Activated CD8-positive, alpha-beta memory T cell treated with anti-CD3 and anti-CD28 coated beads, Interleukin-2, amount 50 U/mL, for 4 hours (primary cell): ENCODE data around the gene PPM1E.
A peak's percentile ranks its signal among the peaks of the same experiment; 100 is the strongest.
"Not testable (repeated sequence)": the region's sequence is repeated elsewhere in the genome, so short reads cannot be mapped to it uniquely, and the experiment has no call there.

ENCODE experiments used
- DNase-seq: peaks from one replicate; pipeline ENCODE4 v3.0.0-alpha.2; 2020

Gene PPM1E

DNA sequence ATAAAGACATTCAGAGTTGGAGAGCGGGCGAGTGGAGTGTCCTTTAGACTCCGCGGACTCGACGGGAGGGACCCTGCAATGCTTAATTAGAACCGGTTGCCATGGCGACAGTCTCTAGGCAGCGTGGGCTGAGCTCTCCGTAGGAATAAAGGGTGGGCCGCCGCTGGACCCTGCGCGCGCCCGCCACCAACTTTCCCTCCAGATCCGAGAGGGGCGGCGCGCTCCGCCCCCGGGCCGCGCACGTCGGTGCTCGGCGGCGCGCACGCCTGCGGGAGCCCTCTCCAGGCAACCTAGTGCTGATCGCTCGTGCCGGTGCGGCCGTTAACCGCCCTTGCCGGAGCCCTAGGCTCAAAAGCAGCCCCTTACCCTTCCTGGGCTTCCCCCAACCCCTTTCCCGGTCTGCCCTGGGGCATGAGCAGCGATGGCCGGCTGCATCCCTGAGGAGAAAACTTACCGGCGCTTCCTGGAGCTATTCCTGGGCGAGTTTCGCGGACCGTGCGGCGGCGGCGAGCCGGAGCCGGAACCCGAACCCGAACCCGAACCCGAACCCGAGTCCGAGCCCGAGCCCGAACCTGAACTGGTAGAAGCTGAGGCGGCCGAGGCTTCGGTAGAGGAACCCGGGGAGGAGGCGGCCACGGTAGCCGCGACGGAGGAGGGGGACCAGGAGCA, at the start of gene PPM1E:
Gene PPM1E, plus strand, starts transcription at position 278 of the 669 bp plus-strand sequence.
- DNase-seq: peak; percentile 47

DNA sequence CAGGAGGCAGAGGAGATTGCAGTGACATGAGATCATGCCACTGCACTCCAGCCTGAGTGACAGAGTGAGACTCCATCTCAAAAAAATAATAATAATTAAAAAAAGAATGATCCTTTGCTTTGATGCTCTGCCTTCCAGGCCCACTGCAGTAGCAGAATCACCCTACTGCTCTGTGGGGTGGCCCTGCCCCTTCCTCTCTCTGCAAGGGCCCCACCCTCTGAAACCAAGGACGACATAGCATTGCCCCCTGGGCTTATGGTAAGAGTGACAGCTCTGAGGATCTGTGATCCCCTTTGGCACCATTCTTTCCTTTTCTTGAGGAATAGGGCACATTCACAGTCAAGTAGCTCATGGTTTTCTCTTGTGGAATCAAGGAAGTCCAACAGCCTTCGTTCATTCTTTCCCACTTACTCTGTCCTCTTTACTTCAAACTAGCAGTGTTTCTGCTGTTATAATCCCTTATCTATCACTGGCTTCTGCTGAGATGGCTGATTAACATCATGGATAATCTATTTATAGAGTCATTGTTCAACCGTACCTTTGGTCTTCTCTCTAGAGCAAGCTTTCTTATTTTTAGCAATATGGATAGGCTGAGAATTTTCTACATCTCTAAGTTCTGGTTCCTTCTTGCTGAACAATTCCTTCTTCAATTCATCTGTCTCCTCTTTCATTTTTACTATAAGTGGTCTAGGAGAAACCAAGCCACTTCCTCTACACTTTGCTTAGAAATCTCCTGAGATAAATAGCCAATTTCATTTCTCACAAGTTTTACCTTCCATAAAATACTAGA, 49.1 kb upstream of the PPM1E start:
- no peak for DNase-seq

DNA sequence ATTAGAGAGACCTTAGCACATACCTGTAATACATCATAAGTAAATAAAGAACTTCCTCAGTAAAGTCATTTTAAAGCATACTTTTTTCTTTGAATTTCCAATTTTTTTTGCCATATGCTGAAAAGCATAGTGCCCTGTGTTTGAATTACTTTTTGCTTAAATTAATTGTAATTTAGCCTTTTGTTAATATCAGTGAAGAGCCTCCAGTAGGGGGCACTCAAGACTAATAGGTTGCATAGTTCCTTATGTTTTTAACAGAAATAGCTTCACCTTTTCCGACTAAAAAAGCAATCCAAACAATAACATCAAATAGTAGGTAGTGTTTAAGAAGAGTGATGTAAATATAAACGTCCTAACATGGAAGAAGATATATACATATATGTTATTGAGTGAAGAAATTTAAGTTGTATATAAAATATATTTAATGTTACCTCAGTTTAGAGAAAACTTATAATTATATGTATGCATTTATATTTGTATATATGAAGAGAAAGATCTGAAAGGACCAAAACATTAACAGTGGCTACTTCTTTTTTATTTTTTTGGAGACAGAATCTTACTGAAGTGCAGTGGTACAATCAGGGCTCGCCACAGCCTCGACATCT, 44.6 kb upstream of the PPM1E start:
- peak; percentile 38 for DNase-seq

DNA sequence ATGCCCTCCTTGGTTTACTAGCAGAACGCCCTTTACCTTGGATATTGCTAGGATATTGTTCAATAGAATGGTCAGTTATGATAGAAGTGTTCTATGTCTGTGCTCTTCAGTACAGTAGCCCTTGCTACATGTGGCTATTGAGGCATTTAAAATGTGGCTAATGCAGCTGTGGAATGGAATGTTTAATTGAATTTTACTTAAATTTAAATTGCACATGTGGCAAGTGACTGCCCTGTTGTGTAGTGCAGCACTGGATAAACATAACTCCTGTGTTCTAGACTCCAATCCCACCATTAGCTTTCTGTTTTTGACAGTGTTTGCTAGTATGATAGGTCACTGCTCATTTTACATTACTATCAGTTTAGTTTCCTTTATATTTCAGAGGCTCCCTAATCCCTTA, 33.4 kb upstream of the PPM1E start:
- no peak for DNase-seq

DNA sequence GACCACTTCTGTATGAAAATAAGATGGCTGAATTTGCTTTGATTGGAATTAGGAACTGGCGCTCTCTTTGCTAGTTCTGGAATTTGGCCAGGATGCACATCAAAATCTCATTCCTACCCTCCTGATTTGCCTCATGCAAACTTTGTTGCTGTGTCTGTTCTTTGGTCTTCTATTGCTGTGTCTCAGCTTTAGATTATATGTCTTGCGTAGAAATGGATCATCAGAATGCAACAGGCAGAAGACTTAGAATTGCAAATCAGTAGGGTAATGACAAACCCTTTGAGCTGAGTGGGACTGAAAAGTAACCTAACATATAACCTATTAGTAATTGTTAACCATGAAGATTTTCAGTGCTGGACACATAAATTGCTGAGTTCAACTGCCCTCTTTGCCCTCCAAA, 33.0 kb upstream of the PPM1E start:
- DNase-seq: no peak

DNA sequence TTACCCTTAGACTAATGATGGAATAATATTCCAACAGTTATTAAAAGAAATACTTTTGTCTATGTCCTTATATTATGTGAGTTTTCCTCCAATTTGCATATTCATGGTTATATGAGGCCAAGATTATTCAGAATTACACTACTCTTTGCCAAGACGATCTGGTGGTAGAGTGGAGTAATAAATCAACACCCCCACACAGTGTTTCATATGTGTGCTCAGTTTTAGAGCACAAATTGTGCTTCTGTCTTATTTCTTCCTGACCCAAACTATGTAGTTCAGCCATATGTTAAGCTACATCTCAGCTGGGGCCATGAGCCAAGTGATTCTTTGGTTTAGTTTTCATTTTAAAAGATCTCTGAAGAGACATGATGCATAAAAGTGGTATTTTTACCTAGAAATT, 26.9 kb upstream of the PPM1E start:
- DNase-seq: no peak

DNA sequence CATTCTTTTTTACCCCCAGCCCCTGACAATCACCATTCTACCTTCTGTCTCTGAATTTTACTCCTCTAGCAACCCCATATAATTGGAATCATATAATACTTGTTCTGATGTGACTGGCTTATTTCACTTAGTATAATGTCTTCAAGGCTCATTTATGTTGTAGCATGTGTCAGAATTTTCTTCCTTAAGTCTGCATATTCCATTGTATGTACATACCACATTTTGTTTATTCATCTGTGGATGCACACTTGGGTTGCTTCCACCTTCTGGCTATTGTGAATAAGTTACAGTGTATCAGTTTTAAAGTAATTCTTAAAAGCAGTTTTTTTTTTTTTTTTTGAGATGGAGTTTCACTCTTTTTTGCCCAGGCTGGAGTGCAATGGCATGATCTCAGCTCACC, 24.7 kb upstream of the PPM1E start:
- no peak for DNase-seq

DNA sequence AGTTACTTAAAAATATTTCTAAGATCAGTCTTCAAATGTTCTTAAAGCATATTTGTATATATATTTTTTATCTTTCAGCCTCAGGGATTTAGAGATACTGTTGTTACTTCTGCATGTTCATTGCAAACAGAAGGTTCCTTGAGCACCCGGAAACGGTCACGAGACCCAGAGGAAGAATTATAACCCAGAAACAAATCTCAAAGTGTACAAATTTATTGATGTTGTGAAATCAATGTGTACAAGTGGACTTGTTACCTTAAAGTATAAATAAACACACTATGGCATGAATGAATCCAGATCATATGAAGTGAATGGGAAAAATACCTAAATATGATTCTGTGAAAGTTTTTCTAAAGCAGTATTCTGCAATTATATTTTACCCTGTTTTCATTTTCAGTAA, 21.6 kb upstream of the PPM1E start:
- DNase-seq: no peak

DNA sequence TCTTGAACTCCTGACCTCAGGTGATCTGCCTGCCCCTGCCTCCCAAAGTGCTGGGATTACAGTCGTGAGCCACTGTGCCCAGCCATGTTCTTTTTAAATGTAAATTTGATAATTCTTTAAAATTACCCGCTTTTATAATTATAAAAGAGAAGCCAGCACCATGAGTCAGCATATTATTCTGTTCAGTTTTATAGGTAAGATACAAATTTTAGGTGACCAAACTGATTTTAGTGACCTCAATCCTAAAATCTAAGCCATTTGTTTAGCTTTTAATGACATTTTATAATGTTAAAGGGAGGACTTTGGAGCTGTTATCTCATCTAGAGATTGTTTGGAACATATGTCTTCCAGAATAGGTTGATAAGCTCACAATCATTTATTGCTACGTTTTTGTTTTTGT, 20.8 kb upstream of the PPM1E start:
- DNase-seq: no peak

DNA sequence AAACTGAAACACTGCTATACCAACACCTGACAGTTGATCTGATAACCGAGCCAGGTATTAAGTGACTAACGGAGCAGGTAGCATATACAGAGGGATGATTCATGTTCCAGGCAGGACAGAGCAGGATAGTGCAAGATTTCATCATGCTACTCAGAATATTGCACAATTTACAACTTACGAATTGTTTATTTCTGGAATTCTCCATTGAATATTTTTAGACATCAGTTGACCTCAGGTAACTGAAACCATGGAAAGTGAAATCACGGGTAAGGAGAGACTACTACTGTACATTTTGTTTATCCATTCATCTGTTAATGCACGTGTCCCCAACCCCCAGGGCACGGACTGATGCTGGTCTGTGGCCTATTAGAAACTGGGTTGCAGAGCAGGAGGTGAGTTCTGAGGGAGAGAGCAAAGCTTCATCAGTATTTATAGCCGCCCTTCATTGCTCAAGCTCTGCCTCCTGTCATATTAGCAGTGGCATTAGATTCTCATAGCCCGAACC, 14.5 kb upstream of the PPM1E start:
- DNase-seq: no peak

DNA sequence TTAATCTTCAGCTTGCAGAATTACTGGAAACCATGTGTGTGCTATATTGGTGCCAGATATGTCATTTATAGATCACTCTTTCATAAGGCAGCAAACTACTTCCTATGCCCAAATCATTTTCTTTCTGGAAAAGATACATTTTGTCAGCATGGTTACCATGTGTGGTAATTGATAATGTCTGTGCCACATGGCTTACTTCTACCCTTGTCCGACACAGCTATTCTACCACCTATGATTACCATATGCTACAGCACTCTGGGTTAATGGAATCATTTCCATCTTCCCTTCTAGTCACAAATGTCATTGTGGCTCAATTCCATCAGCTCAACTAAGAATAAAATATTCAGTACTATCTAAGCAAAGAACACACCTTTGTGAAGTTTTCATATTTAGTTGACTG, 8.0 kb upstream of the PPM1E start:
- DNase-seq: no peak

DNA sequence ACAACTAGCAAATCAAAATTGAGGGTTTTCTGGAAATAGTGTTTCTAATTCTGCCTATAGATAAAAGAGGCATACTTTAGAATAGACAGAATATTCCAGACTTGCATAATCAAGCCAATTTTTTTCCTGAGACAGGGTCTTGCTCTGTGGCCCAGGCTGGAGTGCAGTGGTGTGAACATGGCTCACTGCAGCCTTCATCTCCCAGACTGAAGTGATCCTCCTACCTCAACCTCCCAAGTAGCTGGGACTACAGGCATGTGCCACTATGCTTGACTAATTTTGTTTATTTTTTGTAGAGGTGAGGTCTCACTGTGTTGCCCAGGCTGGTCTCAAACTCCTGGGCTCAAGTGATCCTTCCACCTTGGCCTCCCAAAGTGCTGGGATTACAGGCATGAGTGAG, 6.0 kb upstream of the PPM1E start:
- DNase-seq: not testable (repeated sequence)

DNA sequence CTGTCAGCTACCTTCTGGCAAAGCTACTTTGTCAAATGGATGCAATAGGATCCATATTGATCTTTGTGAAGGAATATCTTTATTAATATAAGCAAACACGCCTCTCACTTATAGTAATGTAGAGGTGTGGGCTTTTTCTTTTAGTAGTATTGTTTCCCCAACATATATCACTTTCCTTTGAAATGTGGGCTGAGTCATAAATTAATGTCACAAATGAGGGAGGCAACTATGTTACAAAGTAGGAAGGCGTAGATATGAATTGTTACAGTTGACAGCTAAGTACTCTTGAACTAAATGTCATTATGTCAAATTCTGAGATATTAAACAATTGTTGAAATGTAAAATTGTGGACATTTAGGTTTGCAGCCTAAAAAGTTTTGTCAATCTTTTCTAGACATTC, 2.6 kb upstream of the PPM1E start:
- no peak for DNase-seq

DNA sequence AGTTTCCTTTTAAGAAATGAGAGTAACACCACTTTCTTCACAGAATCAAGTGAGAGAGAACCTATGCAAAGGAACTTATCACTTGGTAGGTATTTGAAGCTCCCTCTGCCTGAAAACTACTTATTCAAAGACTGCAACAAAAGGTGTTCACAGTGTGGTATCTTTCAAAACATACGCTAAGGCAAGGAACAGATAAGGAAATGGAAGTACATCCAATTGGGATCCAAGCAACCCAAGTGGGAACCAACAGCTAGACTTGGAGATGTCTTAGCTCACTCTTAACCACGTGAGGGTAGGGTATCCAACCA, 431 bp upstream of the PPM1E start:
- no peak for DNase-seq

DNA sequence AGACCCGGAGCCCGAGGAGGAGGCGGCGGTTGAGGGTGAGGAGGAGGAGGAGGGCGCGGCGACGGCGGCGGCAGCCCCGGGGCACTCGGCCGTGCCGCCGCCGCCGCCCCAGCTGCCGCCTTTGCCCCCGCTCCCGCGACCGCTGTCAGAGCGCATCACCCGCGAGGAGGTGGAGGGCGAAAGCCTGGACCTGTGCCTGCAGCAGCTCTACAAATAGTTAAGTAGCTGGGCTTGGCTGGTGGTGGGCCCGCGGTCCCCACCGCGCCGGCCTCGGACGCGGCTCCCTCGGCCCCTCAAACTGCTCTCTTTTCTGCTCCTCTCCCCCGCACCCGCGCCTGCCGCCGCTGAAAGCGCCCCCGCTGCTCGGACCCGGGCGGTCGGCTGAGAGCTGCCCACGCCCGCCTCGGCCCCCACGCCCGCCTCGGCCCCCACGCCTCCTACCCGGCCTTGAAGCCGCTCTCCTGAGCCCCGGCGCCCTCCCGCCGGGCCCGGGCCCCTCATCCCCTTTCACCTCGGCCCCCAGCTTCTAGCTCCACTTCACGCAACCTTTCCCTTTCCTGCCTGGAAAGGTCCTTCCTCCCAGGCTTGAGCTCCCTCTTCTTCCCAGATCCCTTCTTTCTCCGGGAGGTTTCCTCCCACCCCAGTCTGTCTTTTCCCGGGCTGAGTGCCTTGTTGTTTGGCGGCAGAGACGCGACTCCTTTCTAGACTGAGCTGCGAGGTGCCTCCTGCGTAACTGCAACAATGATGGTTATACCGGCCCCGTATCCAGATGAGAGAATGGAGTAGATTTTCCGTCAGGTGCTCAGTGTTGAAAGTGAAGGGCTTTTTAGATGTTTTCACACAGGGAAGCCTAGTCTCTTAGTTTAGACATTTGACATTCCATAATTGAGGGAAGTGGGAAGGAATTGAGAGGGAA, 850 bp downstream of the PPM1E start:
- DNase-seq: peak; percentile 22

DNA sequence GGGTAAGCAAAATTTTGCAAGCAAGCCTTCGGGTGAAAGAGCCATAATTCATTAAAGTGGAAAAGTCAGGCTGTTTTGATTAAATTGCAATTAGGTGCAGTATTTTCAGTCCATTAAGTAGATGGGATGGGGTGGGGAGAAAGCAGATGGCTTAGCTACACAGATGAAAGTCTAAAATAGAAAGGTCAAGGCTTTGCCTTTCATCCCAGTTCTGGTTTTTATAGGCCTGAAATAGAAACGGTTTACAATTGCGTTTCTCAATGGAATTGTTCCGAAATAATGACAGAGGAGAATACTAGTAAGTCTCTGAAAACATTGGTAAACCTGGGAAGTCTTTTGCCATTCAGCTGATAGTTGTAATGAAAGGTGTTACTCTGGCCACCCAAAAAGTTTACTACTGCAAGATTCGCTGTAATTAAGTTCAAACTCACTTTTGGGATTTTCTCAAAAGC, 1.5 kb downstream of the PPM1E start:
- DNase-seq: no peak

DNA sequence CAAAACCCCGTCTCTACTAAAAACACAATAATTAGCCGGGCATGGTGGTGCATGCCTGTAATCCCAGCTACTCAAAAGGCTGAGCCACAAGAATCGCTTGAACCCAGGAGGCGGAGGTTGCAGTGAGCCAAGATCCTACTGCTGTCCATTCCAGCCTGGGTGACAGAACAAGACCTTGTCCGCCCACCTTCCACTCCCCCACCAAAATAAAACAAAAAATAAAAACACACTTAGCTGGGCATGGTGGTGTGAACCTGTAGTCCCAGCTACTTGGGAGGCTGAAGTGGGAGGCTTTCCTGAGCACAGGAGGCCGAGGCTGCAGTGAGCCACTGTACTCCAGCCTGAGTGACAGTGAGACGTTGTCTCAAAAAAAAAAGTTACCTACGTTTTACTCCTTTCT, 3.2 kb downstream of the PPM1E start:
- no peak for DNase-seq

DNA sequence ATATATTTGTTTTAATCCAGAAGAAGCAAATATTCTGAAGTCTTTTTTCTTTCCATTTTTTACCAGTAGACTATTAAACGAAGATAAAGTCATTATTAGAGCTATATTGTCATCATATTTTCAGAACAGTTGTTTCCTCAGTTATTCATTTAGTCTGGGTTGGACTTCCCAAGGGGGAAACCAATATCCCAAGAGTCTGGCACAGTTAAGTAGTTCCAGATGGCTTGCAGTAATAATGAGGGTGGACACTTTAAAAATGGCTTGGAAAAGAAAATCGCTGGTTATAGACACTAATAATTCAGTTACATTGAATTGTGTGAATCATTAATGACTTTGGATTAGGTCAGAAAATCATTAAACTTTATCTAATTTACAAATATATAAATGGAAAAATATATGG, 3.9 kb downstream of the PPM1E start:
- no peak for DNase-seq

DNA sequence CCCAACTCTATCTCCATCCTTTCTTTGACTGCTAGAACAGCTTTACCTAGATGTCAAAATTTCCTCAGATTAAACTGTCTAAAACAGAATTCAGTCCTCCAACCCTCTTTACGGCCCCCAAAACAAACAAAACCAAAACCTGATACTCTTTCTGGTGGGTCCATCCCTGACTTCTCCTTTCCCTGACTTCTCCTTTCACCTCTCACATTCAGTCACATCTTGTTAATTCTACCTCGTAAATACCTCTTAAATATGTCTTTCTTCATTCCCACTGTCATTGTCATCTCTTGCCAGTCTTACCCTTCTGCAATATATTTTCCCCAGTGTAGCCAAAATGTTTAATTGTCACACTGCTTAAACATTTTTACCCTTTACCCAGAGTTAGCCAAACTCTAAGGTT, 4.6 kb downstream of the PPM1E start:
- DNase-seq: no peak

DNA sequence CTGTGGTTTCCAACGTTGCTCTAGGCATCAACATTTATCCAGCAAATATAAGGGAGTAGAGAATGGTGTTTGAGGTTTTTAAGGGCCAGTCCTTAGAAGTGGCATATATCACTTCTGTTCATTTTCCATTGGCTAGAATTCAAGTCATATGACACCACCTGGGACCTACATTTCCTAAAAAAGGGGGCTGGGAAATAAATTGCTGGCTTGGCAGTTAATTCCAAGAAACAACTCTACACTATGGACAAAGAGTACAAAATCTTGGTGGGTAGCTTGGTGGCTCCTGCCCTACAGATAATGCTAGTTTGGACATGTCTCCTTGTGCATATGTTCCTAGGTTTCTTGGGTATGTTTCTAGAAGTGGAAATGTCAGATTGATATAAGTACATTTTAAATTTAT, 7.6 kb downstream of the PPM1E start:
- no peak for DNase-seq

DNA sequence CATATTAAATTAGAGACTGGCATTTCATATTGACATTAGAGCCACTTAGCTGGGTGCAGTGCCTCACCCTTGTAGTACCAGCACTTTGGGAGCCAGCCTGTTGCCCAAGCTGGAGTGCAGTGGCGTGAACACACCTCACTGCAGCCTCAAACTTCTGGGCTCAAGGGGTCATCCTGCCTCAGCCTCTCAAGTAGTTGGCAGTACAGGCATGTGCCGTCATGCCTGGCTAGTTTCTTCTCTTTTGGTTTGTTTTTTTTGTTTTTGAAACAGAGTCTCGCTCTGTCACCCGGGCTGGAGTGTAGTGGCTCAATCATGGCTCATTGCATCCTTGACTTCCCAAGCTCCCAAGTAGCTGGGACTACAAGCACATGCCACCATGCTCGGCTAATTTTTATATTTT, 8.7 kb downstream of the PPM1E start:
- no peak for DNase-seq

DNA sequence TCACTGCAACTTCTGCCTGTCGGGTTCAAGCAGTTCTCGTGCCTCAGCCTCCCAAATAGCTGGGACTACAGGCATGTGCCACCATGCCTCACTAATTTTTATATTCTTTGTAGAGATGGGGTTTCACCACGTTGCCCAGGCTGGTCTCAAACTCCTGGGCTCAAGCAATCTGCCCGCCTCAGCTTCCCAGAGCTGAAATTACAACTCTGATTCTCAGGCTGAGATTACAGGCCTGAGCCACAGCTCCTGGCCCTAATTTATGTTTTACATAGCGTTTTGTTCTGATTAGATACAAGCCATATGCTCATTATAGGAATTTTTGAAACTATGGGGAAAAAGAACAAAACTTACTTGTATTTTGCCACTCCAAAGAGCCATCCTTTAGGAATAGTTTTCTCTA, 22.8 kb downstream of the PPM1E start:
- not testable (repeated sequence) for DNase-seq

DNA sequence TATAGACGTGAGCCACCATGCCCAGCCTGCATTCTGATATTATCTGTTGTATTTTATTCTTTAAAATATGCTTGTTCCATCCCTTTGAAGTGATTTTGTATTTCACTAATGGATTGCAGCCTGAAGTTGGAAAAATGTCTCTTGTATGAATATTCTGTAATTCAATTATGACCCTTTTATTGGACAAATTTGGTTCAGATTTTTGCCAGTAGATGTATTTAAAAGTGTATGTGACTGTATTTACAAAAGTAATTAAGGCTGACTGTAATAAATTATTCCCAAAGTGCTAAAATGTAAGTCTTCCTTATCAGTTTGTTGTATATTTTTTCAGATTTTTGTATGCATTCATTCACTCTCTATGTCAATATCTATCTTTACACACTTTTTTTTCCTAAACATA, 23.8 kb downstream of the PPM1E start:
- no peak for DNase-seq
